GM21526 (cell line): ENCODE results near the gene IDH2.
"Not testable (repeated sequence)": the region's sequence is repeated elsewhere in the genome, so short reads cannot be mapped to it uniquely, and the experiment has no call there.

Experiments used
- ATAC-seq: cut with Tn5 transposase; IDR thresholded peaks from one replicate; pipeline ENCODE4 v1.9.1; 2021; ENCODE audit warnings: moderate library complexity; ENCODE audit not compliant: unreplicated experiment, low FRiP score

IDH2 gene

GRCh38 chr15:90101969-90102890, at the start of gene IDH2:
TSS of gene IDH2 (minus strand) at chr15:90102468. CDS start at chr15:90102390, 78 bp downstream.
- peak; percentile 59 for ATAC-seq

GRCh38 chr15:90150551-90150950, 48.3 kb upstream of the IDH2 start:
- ATAC-seq: not testable (repeated sequence)

- no peak for ATAC-seq
Measured at GRCh38 chr15:90149609-90150340, 47.5 kb upstream of the IDH2 start.

DNA sequence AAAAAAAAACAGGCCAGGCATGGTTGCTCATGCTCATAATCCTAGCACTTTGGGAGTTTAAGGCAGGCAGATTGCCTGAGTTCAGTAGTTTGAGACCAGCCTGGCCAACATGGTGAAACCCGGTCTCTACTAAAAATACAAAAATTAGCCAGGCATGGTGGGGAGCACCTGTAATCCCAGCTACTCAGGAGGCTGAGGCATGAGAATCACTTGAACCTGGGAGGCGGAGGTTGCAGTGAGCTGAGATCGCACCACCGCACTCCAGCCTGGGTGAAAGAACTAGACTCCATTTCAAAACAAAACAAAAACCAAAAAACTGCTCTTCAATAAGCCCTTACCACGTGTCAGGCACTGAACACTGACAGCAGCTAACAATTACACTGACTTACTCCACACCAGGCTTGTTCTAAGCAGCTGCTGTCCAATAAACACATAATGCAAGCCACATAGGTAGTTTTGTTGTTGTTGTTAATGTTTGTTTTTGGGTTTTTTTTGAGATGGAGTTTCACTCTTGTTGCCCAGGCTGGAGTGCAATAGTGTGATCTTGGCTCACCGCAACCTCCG, 44.0 kb upstream of the IDH2 start:
- not testable (repeated sequence) for ATAC-seq

DNA sequence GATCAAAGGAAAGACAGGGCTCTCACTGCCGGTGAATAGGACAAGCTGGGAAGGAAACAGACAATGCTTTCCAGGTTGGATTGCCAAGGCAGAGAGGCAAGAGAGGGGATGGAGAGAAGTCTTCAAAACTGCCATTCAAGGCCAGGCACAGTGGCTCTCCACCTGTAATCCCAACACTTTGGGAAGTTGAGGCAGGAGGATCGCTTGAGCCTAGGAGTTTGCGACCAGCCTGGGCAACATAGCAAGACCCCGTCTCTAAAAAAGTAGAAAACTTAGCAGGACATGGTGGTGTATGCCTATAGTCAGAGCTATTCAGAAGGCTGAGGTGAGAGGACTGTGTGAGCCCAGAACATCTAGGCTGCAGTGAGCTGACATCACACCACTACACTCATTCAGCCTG, 43.5 kb upstream of the IDH2 start:
- no peak for ATAC-seq

DNA sequence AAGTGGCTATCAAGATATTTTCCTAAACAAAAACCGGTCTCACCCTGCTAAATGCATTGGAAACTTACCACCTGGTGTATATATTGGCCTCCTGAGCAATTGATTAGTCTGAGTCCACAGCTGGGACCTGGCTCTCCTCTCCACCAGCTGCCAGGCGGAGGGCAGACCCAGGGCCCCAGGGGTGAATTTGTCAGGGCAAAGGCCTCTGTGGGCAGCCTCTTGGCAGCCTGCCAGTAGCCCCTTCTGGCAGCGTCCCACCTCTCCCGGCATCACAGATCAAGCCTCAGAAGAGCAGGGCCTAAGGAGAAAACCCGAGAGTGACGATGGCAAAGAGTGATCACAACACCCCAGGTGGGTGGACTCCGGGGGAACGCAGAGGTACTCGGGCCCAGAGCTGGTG, 43.0 kb upstream of the IDH2 start:
- no peak for ATAC-seq

DNA sequence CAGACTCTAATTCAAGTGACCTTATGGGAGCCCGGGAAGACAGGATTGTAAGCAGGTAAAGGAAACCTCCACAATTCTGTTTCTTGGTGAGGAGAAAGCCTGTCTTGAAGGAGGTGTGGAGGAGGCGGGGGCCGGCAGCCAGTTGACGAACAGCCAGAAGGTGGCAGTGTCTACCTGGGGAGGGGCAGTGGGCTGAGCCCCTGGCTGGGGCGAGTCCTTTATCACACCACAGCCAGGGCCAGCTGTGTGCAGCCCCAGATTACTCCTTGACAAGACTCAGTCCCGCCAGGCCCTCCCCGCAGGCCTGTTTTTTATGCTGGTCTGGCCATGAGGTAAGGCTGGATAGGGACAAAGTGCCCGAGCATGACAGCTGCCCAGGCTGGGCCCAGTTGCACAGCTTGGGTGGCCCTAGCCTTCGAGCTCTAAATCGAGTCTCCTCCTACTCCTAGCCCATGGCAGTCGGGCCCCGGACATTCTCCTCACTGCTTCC, 40.9 kb upstream of the IDH2 start:
- ATAC-seq: peak; percentile 61

DNA sequence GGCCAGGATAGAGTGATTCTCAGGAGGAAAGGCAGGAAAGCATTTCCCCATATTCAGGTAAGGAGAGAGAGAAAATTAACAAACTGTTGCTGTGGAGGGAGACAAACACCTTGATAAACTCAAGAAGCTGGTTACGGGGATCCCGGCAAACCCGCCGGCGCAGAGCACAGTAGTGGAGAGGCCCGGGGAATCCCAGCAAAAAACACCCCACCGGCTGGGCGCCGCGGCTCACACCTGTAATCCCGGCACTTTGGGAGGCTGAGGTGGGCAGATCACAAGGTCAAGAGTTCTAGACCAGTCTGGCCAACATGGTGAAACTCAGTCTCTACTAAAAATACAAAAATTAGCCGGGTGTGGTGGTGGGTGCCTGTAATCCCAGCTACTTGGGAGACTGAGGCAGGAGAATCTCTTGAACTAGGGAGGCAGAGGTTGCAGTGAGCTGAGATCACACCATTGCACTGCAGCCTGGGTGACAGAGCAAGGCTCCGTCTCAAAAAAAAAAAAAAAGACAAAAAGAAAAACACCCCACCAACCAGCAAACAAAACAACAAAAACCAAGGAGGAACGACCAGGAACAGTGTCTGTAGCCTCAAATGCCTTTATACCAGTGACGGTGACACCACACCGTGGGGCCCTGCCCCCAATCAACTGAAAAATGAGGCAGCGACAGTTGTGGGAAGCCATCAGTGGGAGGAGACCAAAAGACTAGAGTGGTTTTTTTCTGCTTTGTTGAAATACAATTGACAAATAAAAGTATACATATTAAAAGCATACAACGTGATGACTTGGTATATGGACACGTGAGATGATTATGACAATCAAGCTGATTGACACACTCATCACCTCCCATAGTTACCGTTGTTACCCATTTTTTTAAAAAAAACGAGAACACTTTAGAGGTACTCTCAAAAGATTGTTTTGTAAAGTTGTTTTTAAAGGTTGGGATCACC, 40.2 kb upstream of the IDH2 start:
- no peak for ATAC-seq

DNA sequence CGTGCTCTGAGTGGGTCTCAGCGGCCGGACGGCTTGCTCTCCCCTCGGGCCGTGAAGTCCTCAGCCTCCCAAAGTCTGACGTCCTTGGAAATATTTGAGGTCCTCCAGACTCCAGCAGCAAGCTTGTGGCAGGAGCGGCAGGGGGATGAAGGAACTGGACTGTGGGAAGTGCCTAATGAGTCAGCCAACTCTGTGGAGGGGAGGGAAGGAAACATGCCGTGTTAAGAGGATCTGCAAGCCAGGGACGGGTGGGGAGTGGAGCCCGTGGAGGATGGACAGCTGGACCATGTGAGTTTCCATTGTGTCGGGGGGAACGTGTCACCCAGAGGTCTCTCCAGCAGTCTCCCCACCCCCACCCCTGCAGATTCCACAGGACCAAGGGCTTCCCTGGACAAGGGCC, 39.4 kb upstream of the IDH2 start:
- no peak for ATAC-seq

DNA sequence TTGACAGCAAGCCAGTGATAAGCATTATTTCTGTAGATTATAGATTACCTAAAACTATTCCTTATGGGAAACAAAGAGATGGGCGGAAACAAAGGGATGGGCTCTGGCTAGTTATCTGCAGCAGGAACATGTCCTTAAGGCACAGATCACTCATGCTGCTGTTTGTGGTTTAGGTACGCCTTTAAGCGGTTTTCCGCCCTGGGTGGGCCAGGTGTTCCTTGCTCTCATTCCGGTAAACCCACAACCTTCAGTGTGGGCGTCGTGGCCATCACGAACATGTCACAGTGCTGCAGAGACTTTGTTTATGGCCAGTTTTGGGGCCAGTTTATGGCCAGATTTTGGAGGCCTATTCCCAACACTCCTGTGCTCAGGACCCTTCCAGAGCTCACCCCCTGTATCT, 37.3 kb upstream of the IDH2 start:
- ATAC-seq: not testable (repeated sequence)

DNA sequence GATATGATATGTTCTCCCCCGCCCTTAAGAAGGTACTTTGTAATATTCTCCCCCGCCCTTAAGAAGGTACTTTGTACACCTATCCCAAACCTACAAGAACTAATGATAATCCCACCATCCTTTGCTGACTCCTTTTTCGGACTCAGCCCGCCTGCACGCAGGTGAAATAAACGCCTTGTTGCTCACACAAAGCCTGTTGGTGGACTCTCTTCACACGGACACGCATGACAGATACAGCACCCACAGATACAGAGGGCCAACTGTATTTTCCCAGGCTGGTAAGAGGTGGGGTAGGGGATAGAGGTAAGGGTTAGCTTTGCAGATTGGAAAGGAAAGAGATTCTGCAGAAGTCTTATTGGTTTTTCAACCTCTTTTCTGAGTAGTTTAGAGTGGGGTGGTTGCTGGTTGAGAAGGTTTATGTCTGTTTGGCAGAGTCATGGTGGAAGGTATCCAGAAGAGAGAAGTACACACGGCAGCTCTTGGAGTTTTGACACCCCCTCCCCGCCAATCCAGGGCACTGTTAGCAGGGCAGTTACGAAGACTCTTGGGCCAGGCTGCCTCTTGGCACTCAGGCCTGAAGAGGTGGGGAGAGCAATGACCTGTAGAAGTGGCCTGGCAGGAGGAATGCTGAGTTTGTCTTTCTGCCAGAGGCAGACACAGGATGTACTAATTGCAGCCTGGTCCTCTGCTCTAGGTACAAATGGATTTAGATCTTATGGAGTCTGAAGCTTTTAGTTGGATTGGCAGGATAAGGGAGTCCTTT, 36.0 kb upstream of the IDH2 start:
- ATAC-seq: no peak

- ATAC-seq: no peak
Measured at GRCh38 chr15:90132437-90132836, 30.2 kb upstream of the IDH2 start.

GRCh38 chr15:90131848-90132247, 29.6 kb upstream of the IDH2 start:
- no peak for ATAC-seq

GRCh38 chr15:90130291-90130690, 28.0 kb upstream of the IDH2 start:
- no peak for ATAC-seq

DNA sequence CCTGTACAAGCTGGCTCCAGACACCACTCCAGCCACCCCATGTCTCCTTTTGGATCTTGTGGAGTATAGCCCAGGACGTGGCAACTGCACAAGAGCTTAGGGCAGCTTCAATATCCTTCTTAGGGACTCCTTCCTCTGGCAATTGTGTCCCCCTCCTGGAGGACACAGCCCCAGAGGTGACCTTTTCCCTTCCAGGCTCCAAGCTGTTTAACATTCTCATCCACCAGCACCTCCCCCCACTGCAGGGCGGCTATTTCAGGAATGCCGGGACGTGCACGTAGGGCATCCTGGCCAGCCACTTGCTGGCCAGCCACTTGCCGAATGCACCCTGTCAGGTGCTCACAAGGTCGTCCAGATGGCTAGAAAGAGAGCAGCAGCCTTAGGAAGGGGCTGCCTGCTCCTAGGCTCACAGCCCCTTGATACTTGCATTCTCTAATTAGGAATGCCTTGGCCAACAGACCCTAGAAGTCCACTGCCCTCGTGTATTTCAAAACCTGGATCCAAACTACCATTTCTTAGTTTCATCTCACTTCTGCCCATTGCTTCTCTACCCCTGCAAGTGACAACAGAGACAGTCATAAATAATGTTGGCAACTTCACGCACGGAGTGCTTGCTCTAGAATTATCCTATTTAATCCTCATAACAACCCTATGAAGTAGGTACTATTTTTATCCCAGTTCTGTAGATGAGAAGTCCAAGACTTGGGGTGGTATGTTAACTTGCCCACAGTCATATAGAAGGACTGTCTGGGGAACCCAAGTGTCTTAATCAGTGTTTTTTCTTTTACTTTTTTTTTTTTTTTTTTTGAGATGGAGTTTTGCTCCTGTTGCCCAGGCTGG, 24.5 kb upstream of the IDH2 start:
- ATAC-seq: no peak

GRCh38 chr15:90126022-90126421, 23.8 kb upstream of the IDH2 start:
- ATAC-seq: no peak

- no peak for ATAC-seq
Measured at GRCh38 chr15:90124507-90124906, 22.2 kb upstream of the IDH2 start.

- no peak for ATAC-seq
Measured at GRCh38 chr15:90121086-90121485, 18.8 kb upstream of the IDH2 start.
